Thymus (tissue), 11 donors: ENCODE data around the gene RASA4B. TPM values are rescaled to one million over a fixed set of nuclear protein-coding genes. Genes with fewer than 3 reads are reported as not detected.
"Not testable (repeated sequence)": the region's sequence is repeated elsewhere in the genome, so short reads cannot be mapped to it uniquely, and the experiment has no call there.

ENCODE experiments used
- DNase-seq, 9 donors: peaks; one replicate each; pipeline ENCODE4 v3.0.0-alpha.2; 2013; ENCODE audit warnings: low spot score in 9 of 9, low read depth in 6 of 9, missing footprints in 1 of 9
- H3K27ac ChIP-seq, 2 donors: one replicate each; pipeline ENCODE4 v1.5.1; 2013; ENCODE audit warnings: control low read depth in 1 of 2, low read depth in 1 of 2, low read length in 1 of 2, mild to moderate bottlenecking in 1 of 2, moderate library complexity in 1 of 2
- H3K27me3 ChIP-seq, 2 donors: one replicate each; pipeline ENCODE4 v1.5.1; 2013; ENCODE audit warnings: low read length in 1 of 2; ENCODE audit not compliant: control insufficient read depth in 2 of 2, insufficient read depth in 1 of 2
- H3K36me3 ChIP-seq, 2 donors: one replicate each; pipeline ENCODE4 v1.5.1; 2013; ENCODE audit warnings: low read length in 1 of 2, mild to moderate bottlenecking in 1 of 2, moderate library complexity in 1 of 2; ENCODE audit not compliant: control insufficient read depth in 2 of 2, insufficient read depth in 2 of 2
- H3K4me1 ChIP-seq, 2 donors: one replicate each; pipeline ENCODE4 v1.5.1; 2013; ENCODE audit warnings: low read length in 2 of 2; ENCODE audit not compliant: control insufficient read depth in 2 of 2, insufficient read depth in 2 of 2
- H3K4me3 ChIP-seq, 2 donors: one replicate each; pipeline ENCODE4 v1.5.1; 2013; ENCODE audit warnings: low read length in 2 of 2, control low read depth in 1 of 2, mild to moderate bottlenecking in 1 of 2
- H3K9me3 ChIP-seq, 2 donors: one replicate each; pipeline ENCODE4 v1.5.1; 2013; ENCODE audit warnings: low read length in 1 of 2, mild to moderate bottlenecking in 1 of 2; ENCODE audit not compliant: control insufficient read depth in 2 of 2, insufficient read depth in 1 of 2
- WGBS: extraction: QIAGEN DNeasy Blood & Tissue Kit; methylation state at CpG from one replicate; pipeline ENCODE4 v1.1.7; 2013; 5-methylcytosine and 5-hydroxymethylcytosine counted together
- polyA plus RNA-seq: library from polyadenylated mRNA; stranded (reverse); fragments of 200-250 nt; gene quantifications from one replicate; pipeline ENCODE4 v1.2.3, GENCODE V29; 2013
- total RNA-seq: library from RNA; stranded (reverse); fragments of 120-200 nt; gene quantifications from one replicate; pipeline ENCODE4 v1.2.4, GENCODE V29; 2013
- donor health status: healthy.

The RASA4B gene
- total and polyA plus RNA-seq, 2 donors = 7.2 to 14.7 TPM

DNA sequence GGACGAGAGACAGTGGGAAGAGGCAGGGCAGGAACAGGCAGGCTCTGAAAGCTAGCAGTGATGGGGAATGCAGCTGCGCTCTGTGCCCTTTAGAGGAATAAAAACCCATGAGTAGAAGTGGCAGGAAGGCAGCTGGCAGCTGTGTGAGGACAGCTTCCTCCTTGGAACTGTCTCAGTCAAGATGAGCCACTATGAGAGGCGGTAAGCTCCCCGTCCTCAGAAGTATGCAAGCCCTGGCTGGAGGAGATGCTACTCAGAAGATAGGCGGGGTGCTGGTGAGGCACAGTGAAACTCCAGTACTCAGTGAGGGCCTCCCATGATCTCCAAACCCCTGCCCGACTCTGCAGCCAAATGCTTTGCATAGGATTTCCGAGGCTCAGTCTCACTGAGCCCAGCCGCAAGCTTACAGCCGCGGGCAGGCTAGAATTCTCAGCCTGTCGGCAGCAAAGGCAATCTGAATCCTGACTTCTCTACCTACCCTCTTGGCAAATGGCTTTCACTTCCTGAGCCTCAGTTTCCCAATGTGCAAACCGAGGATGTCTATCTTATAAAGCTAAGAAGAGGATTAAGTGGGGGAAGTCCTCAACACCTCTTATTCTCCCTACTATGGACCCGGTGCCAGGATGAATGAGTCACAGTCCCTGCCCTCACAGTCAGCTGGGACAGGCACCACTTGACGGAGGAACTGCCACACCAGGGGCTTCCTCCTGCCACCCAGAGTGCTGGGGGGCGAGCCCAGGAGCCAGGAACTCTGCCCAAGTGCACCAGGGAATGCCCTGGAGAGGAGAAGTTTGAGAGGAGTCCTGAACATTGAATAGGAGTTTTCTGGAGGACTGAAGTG lies 2.5 kb downstream of the RASA4B start:
- not testable (repeated sequence) for DNase-seq, H3K27ac ChIP-seq, H3K36me3 ChIP-seq, H3K4me1 ChIP-seq, H3K9me3 ChIP-seq, H3K27me3 ChIP-seq, H3K4me3 ChIP-seq
- 35% methylated on average over 3 of the region's 15 CpGs for WGBS

DNA sequence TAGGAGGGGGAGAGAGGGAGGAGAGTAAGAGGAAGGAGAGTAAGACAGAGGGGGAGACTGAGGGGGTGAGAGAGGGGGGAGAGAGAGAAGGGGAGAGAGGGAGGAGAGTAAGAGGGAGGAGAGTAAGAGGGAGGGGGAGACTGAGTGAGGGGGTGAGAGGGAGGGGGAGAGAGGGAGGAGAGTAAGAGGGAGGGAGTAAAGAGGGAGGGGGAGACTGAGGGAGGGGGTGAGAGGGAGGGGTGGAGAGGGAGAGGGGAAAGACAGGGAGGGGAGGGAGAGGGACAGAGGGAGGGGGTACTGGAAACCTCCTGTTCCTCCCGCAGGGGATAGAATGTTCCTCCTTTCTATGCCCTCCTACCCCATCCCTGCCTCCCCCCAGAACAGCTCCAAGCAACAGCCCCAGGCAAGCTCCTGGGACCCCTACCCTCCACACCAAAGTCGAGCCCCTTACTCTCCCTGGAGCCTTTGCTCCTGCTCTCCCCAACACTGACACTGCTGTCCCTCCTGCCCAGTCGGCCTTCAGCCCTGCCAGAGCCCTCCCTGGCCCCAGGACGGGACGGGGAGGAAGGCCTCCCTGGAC lies 4.8 kb downstream of the RASA4B start:
- DNase-seq = peak; percentile 44 to 87 (median 80)
- H3K4me1 ChIP-seq, H3K27me3 ChIP-seq, H3K4me3 ChIP-seq, H3K36me3 ChIP-seq, H3K9me3 ChIP-seq: not testable (repeated sequence)
- WGBS = 51% methylated on average over 5 of the region's 5 CpGs
- H3K27ac ChIP-seq = peak overlapping the region; percentile 61 to 85

DNA sequence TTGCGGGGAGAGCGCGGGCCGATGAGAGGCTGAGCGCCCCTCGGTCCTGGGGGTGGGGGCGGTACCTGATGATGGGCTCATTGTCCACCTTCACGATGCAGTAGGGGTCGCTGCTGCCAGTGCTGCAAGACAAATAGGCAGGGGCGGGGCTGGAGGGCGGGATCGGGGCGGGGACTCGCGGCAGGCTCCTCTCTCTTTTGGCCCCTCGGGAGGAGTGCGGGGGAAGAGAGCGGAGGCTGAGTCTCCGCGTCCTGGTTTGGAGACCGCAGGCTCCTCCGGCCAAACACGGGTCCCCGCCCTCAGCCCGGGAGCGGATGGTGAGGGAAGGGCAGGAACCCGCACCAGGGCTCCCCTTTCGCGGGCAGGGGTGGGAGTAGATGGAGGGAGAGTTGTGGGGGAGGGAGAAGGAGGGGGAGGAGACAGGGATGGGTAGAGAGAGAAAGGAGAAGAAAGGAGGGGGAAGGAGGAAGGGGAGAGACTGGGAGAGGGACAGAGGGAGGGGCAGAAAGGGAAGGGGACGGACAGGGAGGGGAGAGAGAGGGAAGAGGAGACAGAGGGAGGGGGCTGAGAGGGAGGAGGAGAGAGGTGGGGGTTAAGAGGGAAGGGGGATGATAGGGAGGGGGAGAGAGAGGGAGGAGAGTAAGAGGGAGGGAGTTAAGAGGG lies 5.6 kb downstream of the RASA4B start:
- H3K4me1 ChIP-seq = peaks cover 0 to 13% of the 10 kb centered on the region in 2 donors
- no CpG with 5 or more reads among the region's 30 CpGs for WGBS
- not testable (repeated sequence) for DNase-seq, H3K36me3 ChIP-seq, H3K27me3 ChIP-seq, H3K27ac ChIP-seq, H3K9me3 ChIP-seq, H3K4me3 ChIP-seq

- not testable (repeated sequence) for H3K36me3 ChIP-seq, H3K4me3 ChIP-seq, H3K27ac ChIP-seq, H3K27me3 ChIP-seq, H3K9me3 ChIP-seq, DNase-seq
- 94% methylated on average over 5 of the region's 8 CpGs for WGBS
- peaks cover 0 to 13% of the 10 kb centered on the region in 2 donors for H3K4me1 ChIP-seq
These were observed 7.0 kb downstream of the RASA4B start for GRCh38 chr7:102510575-102510974.

- H3K27ac ChIP-seq, H3K36me3 ChIP-seq, DNase-seq, H3K27me3 ChIP-seq, H3K9me3 ChIP-seq, H3K4me1 ChIP-seq, H3K4me3 ChIP-seq: not testable (repeated sequence)
- WGBS = 74% methylated on average over 2 of the region's 8 CpGs
These were observed 10.0 kb downstream of the RASA4B start for GRCh38 chr7:102507410-102508088.

DNA sequence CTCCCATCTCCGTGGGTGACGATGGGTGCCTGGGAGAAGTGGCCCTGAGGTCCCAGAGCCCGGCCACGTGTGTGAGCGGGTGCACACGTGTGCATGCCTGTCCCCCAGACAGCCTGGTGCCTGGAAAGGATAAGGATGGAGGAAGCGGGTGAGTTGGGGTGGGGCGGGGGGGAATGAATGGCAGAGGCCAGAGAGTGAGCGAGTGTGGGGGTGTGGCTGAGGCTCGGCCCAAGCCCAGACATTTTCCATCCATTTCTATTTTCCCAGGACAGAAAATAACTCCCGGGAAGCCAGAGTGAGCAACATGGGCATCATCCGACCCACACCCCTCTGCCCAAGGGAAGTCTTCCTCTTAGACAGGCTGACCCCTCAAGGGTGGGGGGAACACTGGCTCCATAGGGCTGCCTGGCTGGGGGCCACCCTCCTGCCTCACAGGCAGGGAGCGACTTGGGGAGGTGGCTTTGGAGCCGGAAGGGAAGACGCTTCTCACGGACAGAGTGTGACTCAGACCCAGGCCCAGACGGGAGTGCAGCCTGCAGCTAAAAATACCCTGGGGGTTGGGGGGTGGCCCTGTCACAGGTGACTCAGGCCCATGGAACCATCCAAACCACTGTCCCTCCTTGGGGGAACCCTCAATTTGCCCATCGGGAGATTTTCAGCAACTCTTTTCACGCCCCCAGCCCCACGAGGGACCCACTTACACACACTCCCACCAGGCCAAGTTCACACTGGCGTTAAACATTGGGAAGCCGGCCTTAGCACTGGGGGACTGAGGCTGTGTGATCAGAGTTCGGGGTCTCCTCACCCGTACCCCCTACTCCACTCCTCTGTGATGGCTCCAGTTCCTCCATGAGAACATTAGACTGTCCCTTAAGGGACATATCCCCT lies 12.0 kb downstream of the RASA4B start:
- not testable (repeated sequence) for H3K4me1 ChIP-seq, H3K27ac ChIP-seq, H3K36me3 ChIP-seq, H3K27me3 ChIP-seq, DNase-seq, H3K9me3 ChIP-seq, H3K4me3 ChIP-seq
- WGBS = 97% methylated on average over 5 of the region's 24 CpGs

DNA sequence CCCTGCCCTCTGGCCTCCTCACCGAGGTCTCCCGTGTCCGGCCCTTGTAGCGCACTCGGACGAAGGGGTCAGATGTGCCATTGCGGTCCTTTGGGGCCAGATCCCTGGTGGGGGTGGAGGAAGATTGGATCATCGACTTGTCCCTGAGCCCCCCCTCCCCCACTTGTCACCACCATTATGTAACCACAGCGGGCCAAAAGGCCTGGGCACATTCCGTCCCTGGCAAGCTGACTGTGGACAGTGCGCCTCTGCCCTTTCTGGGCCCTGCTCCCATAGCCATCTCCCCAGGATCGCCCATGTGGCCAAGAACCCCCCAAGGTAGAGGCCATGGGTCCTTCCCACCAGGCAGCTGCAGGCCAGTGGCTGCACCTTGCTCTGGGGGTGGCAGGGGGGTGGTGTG lies 14.4 kb downstream of the RASA4B start:
- H3K4me3 ChIP-seq, H3K27ac ChIP-seq, H3K4me1 ChIP-seq, H3K27me3 ChIP-seq, DNase-seq, H3K9me3 ChIP-seq, H3K36me3 ChIP-seq: not testable (repeated sequence)
- WGBS = no CpG with 5 or more reads among the region's 12 CpGs

- not testable (repeated sequence) for H3K4me3 ChIP-seq, H3K36me3 ChIP-seq, H3K27ac ChIP-seq, H3K4me1 ChIP-seq, H3K9me3 ChIP-seq, H3K27me3 ChIP-seq, DNase-seq
- 98% methylated on average over 11 of the region's 16 CpGs for WGBS
These were observed 19.3 kb downstream of the RASA4B start for GRCh38 chr7:102498321-102498720.
